Measurements from ENCODE around the gene BRCC3. TPM values are rescaled to one million over a fixed set of nuclear protein-coding genes. Genes with fewer than 3 reads are reported as not detected.
"Not testable (repeated sequence)": the region's sequence is repeated elsewhere in the genome, so short reads cannot be mapped to it uniquely, and the experiment has no call there.

BRCC3 gene
- total RNA-seq, 1 experiment from 2014 or later, result 37.4 TPM

GRCh38 chrX:155144926-155145325 lies 73.6 kb downstream of the BRCC3 start:
- H3K4me3 ChIP-seq (ENCODE audit: low read depth in 2 of 2, low read length in 2 of 2), result no peak overlapping the region
- no peak for ATAC-seq
- no peak for TF ChIP-seq REST (IDR thresholded peaks at IDR 0.05; ENCODE audit: insufficient read depth in 1 of 2, low read depth in 2 of 2, low read length in 1 of 2)
- no peak for TF ChIP-seq TCF7L2 (IDR thresholded peaks at IDR 0.05; ENCODE audit: low read depth, low read length)
- no peak for TF ChIP-seq CTCF (IDR thresholded peaks at IDR 0.05)
- TF ChIP-seq SIN3A (IDR thresholded peaks at IDR 0.05; ENCODE audit: borderline replicate concordance, insufficient read depth, low read depth, low read length), result no peak
- no peak for TF ChIP-seq POLR2AphosphoS5 (IDR thresholded peaks at IDR 0.05; ENCODE audit: low read depth, low read length)
- intact Hi-C loops (cut with micrococcal nuclease; ENCODE audit: unreplicated experiment) (loop anchor here (10.0 kb wide), 1 partner anchor 160 kb away; no protein-coding TSS in a partner anchor), in situ Hi-C loops (cut with HindIII; ENCODE audit: low pct_unique_long_range_greater_than_20kb, low sequenced_read_pairs) (no loop called here)
- ChIA-PET POLR2A (no interaction called here), CTCF (no interaction called here)
- H3K9me3 ChIP-seq (ENCODE audit: control insufficient read depth, insufficient read depth, low read depth, low read length), result no peaks in the 10 kb centered on the region
- no peak overlapping the region for H3K27ac ChIP-seq (ENCODE audit: low read length)
- peaks cover 8% of the 10 kb centered on the region for H3K27me3 ChIP-seq (ENCODE audit: control insufficient read depth, insufficient read depth, low read length)
- no peaks in the 10 kb centered on the region for H3K4me1 ChIP-seq (ENCODE audit: control insufficient read depth, insufficient read depth, low read length)
- H3K36me3 ChIP-seq (ENCODE audit: control insufficient read depth, insufficient read depth, low read length), result no peaks in the 10 kb centered on the region
- DNase-seq (ENCODE audit: low read depth, low spot score), result no peak
- no TSS peak for BruUV-seq (replicated peaks)

GRCh38 chrX:155147612-155148011 lies 76.3 kb downstream of the BRCC3 start:
- H3K9me3 ChIP-seq (ENCODE audit: control insufficient read depth, insufficient read depth, low read depth, low read length); H3K27ac ChIP-seq (ENCODE audit: low read length); CTCF ChIA-PET; H3K27me3 ChIP-seq (ENCODE audit: control insufficient read depth, insufficient read depth, low read length); POLR2A ChIA-PET; H3K36me3 ChIP-seq (ENCODE audit: control insufficient read depth, insufficient read depth, low read length); DNase-seq (ENCODE audit: low read depth, low spot score); BruUV-seq (replicated peaks); H3K4me3 ChIP-seq (ENCODE audit: low read depth in 2 of 2, low read length in 2 of 2); in situ Hi-C loops (cut with HindIII; ENCODE audit: low pct_unique_long_range_greater_than_20kb, low sequenced_read_pairs); ATAC-seq; H3K4me1 ChIP-seq (ENCODE audit: control insufficient read depth, insufficient read depth, low read length): not testable (repeated sequence)
- intact Hi-C loops (cut with micrococcal nuclease; ENCODE audit: unreplicated experiment), result loop anchor here (10.0 kb wide), 1 partner anchor 163 kb away; no protein-coding TSS in a partner anchor

DNA sequence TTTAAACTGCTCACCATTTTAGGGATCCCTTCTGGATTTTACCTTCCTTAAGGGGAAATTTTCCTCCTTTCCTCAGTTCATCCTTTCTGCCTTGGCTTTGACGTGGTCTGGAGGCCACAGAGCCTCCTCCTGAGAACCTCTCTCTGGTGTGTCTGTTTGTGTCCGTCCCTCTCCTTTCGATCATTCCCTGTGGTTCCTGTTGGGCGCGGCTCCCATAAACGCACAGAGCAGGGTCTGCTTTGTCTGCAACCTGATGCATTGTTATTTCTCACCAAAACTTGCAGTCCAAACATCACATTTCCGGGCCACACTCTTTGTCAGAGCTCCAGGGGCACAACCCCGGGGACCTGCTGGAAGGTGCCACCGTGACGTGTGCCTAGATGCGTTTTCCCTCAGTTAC lies 76.9 kb downstream of the BRCC3 start:
- H3K27ac ChIP-seq (ENCODE audit: low read length); H3K4me3 ChIP-seq (ENCODE audit: low read depth in 2 of 2, low read length in 2 of 2); H3K27me3 ChIP-seq (ENCODE audit: control insufficient read depth, insufficient read depth, low read length); BruUV-seq (replicated peaks); H3K9me3 ChIP-seq (ENCODE audit: control insufficient read depth, insufficient read depth, low read depth, low read length); DNase-seq (ENCODE audit: low read depth, low spot score); POLR2A ChIA-PET; H3K4me1 ChIP-seq (ENCODE audit: control insufficient read depth, insufficient read depth, low read length); in situ Hi-C loops (cut with HindIII; ENCODE audit: low pct_unique_long_range_greater_than_20kb, low sequenced_read_pairs); H3K36me3 ChIP-seq (ENCODE audit: control insufficient read depth, insufficient read depth, low read length); ATAC-seq: not testable (repeated sequence)
- intact Hi-C loops (cut with micrococcal nuclease; ENCODE audit: unreplicated experiment), result loop anchor here (10.0 kb wide), 1 partner anchor 163 kb away; no protein-coding TSS in a partner anchor
- CTCF ChIA-PET, result interaction anchor here (1.4 kb wide), 1 partner anchor 230 kb away, joined by 3 read pairs; no protein-coding TSS in a partner anchor
